HepG2 (cell line): Measurements from ENCODE around the gene PRMT2.

Experiments
- ESRRA ChIP-seq: sonication (generic); formaldehyde crosslinking; IDR thresholded peaks from 2 replicates; pipeline ENCODE4 v1.5.1; 2020; ENCODE audit warnings: mild to moderate bottlenecking, low read depth, missing genetic modification reagents
- RFX5 ChIP-seq: IDR thresholded peaks from 2 replicates; pipeline ENCODE4 v1.6.1; 2011; ENCODE audit warnings: low read depth, low read length, improper control_type of control experiment
- ZFP36 ChIP-seq: fragments of 150-350 bp; IDR thresholded peaks from 2 replicates; pipeline ENCODE4 v1.6.1; 2018; ENCODE audit warnings: borderline replicate concordance, low read length, low read depth; ENCODE audit not compliant: partially characterized antibody
- ZNF512 ChIP-seq: sonication (generic); formaldehyde crosslinking; IDR thresholded peaks from 2 replicates; pipeline ENCODE4 v1.4.0; 2020; ENCODE audit warnings: mild to moderate bottlenecking, missing genetic modification reagents
- TF ChIP-seq, protein P1 (sequence below), 2 experiments: fragments of 450-650 bp in 1 of 2; sonication (generic) in 1 of 2; formaldehyde crosslinking in 1 of 2; IDR thresholded peaks; 2 replicates each; pipeline versions ENCODE4 v1.6.1 to v1.8.0; 2016 to 2022; ENCODE audit warnings: antibody characterized with exemption in 1 of 2, mild to moderate bottlenecking in 1 of 2, missing genetic modification reagents in 1 of 2
- TF ChIP-seq, protein P2 (sequence below): sonication (generic); formaldehyde crosslinking; IDR thresholded peaks from 2 replicates; pipeline ENCODE4 v1.5.0; 2020; ENCODE audit warnings: mild to moderate bottlenecking, missing genetic modification reagents, moderate library complexity
- TF ChIP-seq, protein P3 (sequence below), 2 experiments: sonication (generic) in 1 of 2; formaldehyde crosslinking in 1 of 2; IDR thresholded peaks; 2 replicates each; pipeline versions ENCODE4 v1.5.1 to v1.6.1; 2011 to 2020; ENCODE audit warnings: borderline replicate concordance in 1 of 2, low read depth in 1 of 2, low read length in 1 of 2, mild to moderate bottlenecking in 1 of 2, missing genetic modification reagents in 1 of 2, moderate library complexity in 1 of 2

DNA sequence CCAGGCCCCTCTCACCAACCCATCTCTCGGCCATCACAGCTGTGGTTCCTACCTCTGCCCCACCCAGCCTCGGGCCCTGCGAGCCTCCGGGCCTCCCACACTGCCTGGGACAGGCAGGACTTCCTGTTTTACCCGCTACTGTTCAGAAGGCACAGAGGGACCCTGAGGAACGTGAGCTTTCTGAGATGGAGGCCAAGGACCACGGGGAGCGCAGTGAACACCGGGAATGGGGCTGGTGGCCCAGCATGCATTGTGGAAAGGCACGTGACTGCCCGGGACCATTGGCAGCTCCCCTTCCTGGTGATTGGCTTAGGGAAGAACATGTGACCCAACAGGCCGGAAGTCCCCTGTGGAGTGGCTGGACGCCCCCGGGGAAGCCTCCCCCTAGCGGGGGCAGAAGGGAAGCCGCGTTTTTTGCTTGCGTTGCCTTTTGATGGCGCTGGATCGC is 37.6 kb upstream of the PRMT2 start:
- TF ChIP-seq, protein P1, sequence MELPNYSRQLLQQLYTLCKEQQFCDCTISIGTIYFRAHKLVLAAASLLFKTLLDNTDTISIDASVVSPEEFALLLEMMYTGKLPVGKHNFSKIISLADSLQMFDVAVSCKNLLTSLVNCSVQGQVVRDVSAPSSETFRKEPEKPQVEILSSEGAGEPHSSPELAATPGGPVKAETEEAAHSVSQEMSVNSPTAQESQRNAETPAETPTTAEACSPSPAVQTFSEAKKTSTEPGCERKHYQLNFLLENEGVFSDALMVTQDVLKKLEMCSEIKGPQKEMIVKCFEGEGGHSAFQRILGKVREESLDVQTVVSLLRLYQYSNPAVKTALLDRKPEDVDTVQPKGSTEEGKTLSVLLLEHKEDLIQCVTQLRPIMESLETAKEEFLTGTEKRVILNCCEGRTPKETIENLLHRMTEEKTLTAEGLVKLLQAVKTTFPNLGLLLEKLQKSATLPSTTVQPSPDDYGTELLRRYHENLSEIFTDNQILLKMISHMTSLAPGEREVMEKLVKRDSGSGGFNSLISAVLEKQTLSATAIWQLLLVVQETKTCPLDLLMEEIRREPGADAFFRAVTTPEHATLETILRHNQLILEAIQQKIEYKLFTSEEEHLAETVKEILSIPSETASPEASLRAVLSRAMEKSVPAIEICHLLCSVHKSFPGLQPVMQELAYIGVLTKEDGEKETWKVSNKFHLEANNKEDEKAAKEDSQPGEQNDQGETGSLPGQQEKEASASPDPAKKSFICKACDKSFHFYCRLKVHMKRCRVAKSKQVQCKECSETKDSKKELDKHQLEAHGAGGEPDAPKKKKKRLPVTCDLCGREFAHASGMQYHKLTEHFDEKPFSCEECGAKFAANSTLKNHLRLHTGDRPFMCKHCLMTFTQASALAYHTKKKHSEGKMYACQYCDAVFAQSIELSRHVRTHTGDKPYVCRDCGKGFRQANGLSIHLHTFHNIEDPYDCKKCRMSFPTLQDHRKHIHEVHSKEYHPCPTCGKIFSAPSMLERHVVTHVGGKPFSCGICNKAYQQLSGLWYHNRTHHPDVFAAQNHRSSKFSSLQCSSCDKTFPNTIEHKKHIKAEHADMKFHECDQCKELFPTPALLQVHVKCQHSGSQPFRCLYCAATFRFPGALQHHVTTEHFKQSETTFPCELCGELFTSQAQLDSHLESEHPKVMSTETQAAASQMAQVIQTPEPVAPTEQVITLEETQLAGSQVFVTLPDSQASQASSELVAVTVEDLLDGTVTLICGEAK (IDR thresholded peaks at IDR 0.05), result no peak
- TF ChIP-seq, protein P1 (CRISPR knock-in tag; IDR thresholded peaks at IDR 0.05), result no peak
- TF ChIP-seq RFX5 (no peak), ZNF512 (no peak), ZFP36 (no peak), ESRRA (CRISPR knock-in tag) (no peak)
- TF ChIP-seq, protein P2, sequence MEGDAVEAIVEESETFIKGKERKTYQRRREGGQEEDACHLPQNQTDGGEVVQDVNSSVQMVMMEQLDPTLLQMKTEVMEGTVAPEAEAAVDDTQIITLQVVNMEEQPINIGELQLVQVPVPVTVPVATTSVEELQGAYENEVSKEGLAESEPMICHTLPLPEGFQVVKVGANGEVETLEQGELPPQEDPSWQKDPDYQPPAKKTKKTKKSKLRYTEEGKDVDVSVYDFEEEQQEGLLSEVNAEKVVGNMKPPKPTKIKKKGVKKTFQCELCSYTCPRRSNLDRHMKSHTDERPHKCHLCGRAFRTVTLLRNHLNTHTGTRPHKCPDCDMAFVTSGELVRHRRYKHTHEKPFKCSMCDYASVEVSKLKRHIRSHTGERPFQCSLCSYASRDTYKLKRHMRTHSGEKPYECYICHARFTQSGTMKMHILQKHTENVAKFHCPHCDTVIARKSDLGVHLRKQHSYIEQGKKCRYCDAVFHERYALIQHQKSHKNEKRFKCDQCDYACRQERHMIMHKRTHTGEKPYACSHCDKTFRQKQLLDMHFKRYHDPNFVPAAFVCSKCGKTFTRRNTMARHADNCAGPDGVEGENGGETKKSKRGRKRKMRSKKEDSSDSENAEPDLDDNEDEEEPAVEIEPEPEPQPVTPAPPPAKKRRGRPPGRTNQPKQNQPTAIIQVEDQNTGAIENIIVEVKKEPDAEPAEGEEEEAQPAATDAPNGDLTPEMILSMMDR (CRISPR knock-in tag), result no peak
- TF ChIP-seq, protein P3, sequence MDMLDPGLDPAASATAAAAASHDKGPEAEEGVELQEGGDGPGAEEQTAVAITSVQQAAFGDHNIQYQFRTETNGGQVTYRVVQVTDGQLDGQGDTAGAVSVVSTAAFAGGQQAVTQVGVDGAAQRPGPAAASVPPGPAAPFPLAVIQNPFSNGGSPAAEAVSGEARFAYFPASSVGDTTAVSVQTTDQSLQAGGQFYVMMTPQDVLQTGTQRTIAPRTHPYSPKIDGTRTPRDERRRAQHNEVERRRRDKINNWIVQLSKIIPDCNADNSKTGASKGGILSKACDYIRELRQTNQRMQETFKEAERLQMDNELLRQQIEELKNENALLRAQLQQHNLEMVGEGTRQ (IDR thresholded peaks at IDR 0.05; ENCODE audit: low read depth, low read length), result no peak
- TF ChIP-seq, protein P3 (CRISPR knock-in tag; IDR thresholded peaks at IDR 0.05; ENCODE audit: borderline replicate concordance), result no peak
